K562 (cell line): ENCODE measurements around the gene CUX1. TPM values are rescaled to one million over a fixed set of nuclear protein-coding genes. Genes with fewer than 3 reads are reported as not detected.
"Not testable (repeated sequence)": the region's sequence is repeated elsewhere in the genome, so short reads cannot be mapped to it uniquely, and the experiment has no call there.

ENCODE experiments used
- ATAC-seq: fragments of 200-7000 bp; cut with Tn5 transposase; 3 replicates; pipeline ENCODE4 v1.9.1; 2020; ENCODE audit warnings: moderate library complexity
- BruUV-seq: library from RNA; stranded (reverse); fragments of 400-500 nt; replicated peaks from 2 replicates; lab custom pipeline; 2021; lab: Mats Ljungman, UMichigan
- CTCF ChIA-PET: fragments of 300-600 bp; formaldehyde crosslinking; extraction: SDS; loops from one replicate; lab custom pipeline; 2021; ENCODE audit warnings: low intra/inter-chr PET ratio; lab: Yijun Ruan, JAX
- POLR2A ChIA-PET: fragments of 300-600, 350-650 bp; sonication (Branson Sonifier 250); formaldehyde crosslinking; extraction: SDS; loops from one replicate; lab custom pipeline; 2021; ENCODE audit warnings: antibody characterized with exemption, inconsistent platforms; lab: Yijun Ruan, JAX
- DNase-seq, 4 experiments: peaks; one replicate each; pipeline versions ENCODE4 v3.0.0 to v3.0.0-alpha.2; 2011 to 2018; ENCODE audit warnings: low spot score in 3 of 4, mixed read lengths in 3 of 4; ENCODE audit errors: extremely low read depth in 1 of 4
- FAIRE-seq: peaks from 2 replicates; lab custom pipeline; 2011; peaks lifted over from hg19 to GRCh38; lab: Jason Lieb, UNC
- H2AFZ ChIP-seq: 2 replicates; pipeline ENCODE4 v1.6.0; 2011; ENCODE audit warnings: low read depth, low read length, control low read depth, inconsistent platforms
- H3K27ac ChIP-seq: fragments of 200-600 bp; 3 replicates; pipeline ENCODE4 v1.8.0; 2011; ENCODE audit warnings: low read depth, mild to moderate bottlenecking, control low read depth, inconsistent platforms, low read length, moderate library complexity, mixed read lengths; ENCODE audit errors: extremely low read depth
- H3K27me3 ChIP-seq, 2 experiments: fragments of 300-600 bp in 1 of 2; 2 replicates in 1 of 2; 3 replicates in 1 of 2; pipeline versions ENCODE4 v1.6.0 to v1.8.0; 2011; ENCODE audit warnings: inconsistent platforms in 2 of 2, low read length in 2 of 2, mild to moderate bottlenecking in 1 of 2, mixed read lengths in 1 of 2, moderate library complexity in 1 of 2; ENCODE audit not compliant: control insufficient read depth in 2 of 2, insufficient read depth in 2 of 2
- H3K36me3 ChIP-seq: fragments of 300-600 bp; 3 replicates; pipeline ENCODE4 v1.8.0; 2011; ENCODE audit warnings: mild to moderate bottlenecking, low read length, inconsistent platforms; ENCODE audit not compliant: control insufficient read depth, insufficient read depth
- H3K4me1 ChIP-seq, 2 experiments: fragments of 200-600 bp in 1 of 2; replicated peaks in 1 of 2; 2 replicates in 1 of 2; 3 replicates in 1 of 2; pipeline versions ENCODE4 v1.5.1 to v1.8.0; 2011; ENCODE audit warnings: inconsistent platforms in 2 of 2, low read length in 2 of 2, mild to moderate bottlenecking in 1 of 2, mixed read lengths in 1 of 2, moderate library complexity in 1 of 2; ENCODE audit not compliant: control insufficient read depth in 2 of 2, insufficient read depth in 2 of 2
- H3K4me2 ChIP-seq: 2 replicates; pipeline ENCODE4 v1.6.1; 2011; ENCODE audit warnings: low read length, control low read depth, inconsistent platforms, mixed read lengths; ENCODE audit not compliant: insufficient read depth
- H3K4me3 ChIP-seq: fragments of 200-600 bp; sonication (generic), shearing (Covaris generic); 2 replicates; pipeline ENCODE4 v1.5.1; 2016; ENCODE audit warnings: control low read depth, inconsistent platforms
- H3K79me2 ChIP-seq: fragments of 200-600 bp; 3 replicates; pipeline ENCODE4 v1.8.0; 2011; ENCODE audit warnings: low read length, inconsistent platforms; ENCODE audit not compliant: control insufficient read depth, insufficient read depth
- H3K9ac ChIP-seq, 2 experiments: 2 replicates each; pipeline versions ENCODE4 v1.6.0 to v1.6.1; 2011; ENCODE audit warnings: low read depth in 2 of 2, low read length in 2 of 2, control low read depth in 1 of 2, inconsistent platforms in 1 of 2, mild to moderate bottlenecking in 1 of 2, mixed read lengths in 1 of 2; ENCODE audit not compliant: insufficient read depth in 1 of 2
- H3K9me1 ChIP-seq: one replicate; pipeline ENCODE4 v1.6.0; 2011; ENCODE audit warnings: inconsistent platforms, mild to moderate bottlenecking, low read length, moderate library complexity; ENCODE audit not compliant: control insufficient read depth, insufficient read depth
- H3K9me3 ChIP-seq: replicated peaks from 2 replicates; pipeline ENCODE4 v1.5.1; 2011; ENCODE audit warnings: low read depth, low read length, inconsistent platforms; ENCODE audit not compliant: control insufficient read depth, insufficient read depth
- H4K20me1 ChIP-seq: replicated peaks from 2 replicates; pipeline ENCODE4 v1.6.1; 2011; ENCODE audit warnings: low read length, inconsistent platforms, mixed read lengths; ENCODE audit not compliant: control insufficient read depth, insufficient read depth
- ARID1B ChIP-seq: fragments of 450-650 bp; IDR thresholded peaks from 2 replicates; pipeline ENCODE4 v1.6.1; 2016; ENCODE audit warnings: antibody characterized with exemption, mild to moderate bottlenecking, inconsistent platforms
- DPF2 ChIP-seq: fragments of 450-650 bp; IDR thresholded peaks from 2 replicates; pipeline ENCODE4 v1.6.1; 2016
- FOXA3 ChIP-seq, 2 experiments: fragments of 450-650 bp in 1 of 2; sonication (generic) in 1 of 2; formaldehyde crosslinking; IDR thresholded peaks in 1 of 2; conservative IDR thresholded peaks in 1 of 2; 2 replicates each; pipeline versions ENCODE4 v1.4.0 to v1.8.0; 2020 to 2022; ENCODE audit warnings: mild to moderate bottlenecking in 2 of 2, missing genetic modification reagents in 1 of 2
- HDAC2 ChIP-seq: fragments of 450-650 bp; IDR thresholded peaks from 2 replicates; pipeline ENCODE4 v1.6.1; 2016; ENCODE audit warnings: mild to moderate bottlenecking
- JUND ChIP-seq, 2 experiments: IDR thresholded peaks; 2 replicates in 1 of 2; 3 replicates in 1 of 2; pipeline ENCODE4 v1.6.1; 2011; ENCODE audit warnings: borderline replicate concordance in 2 of 2, low read depth in 2 of 2, low read length in 2 of 2, improper control_type of control experiment in 1 of 2, missing biosample characterization in 1 of 2, missing genetic modification characterization in 1 of 2, missing genetic modification reagents in 1 of 2
- KDM1A ChIP-seq, 2 experiments: fragments of 450-650 bp; IDR thresholded peaks; 2 replicates each; pipeline ENCODE4 v1.6.1; 2016; ENCODE audit warnings: mild to moderate bottlenecking in 2 of 2
- MAFG ChIP-seq: fragments of 450-650 bp; conservative IDR thresholded peaks from 2 replicates; pipeline ENCODE4 v1.6.1; 2016; ENCODE audit warnings: missing genetic modification characterization, missing compliant biosample characterization
- MYC ChIP-seq, 2 experiments: fragments of 250-450 bp in 1 of 2; sonication (Bioruptor Pico) in 1 of 2; IDR thresholded peaks; 2 replicates each; pipeline versions ENCODE4 v1.5.1 to v1.6.1; 2012 to 2021; ENCODE audit warnings: low read depth in 2 of 2, borderline replicate concordance in 1 of 2, improper control_type of control experiment in 1 of 2, low read length in 1 of 2, mild to moderate bottlenecking in 1 of 2, moderate library complexity in 1 of 2
- NCOR1 ChIP-seq: fragments of 450-650 bp; IDR thresholded peaks from 2 replicates; pipeline ENCODE4 v1.6.1; 2016; ENCODE audit warnings: mild to moderate bottlenecking, moderate library complexity
- SMARCA4 ChIP-seq: fragments of 450-650 bp; IDR thresholded peaks from 2 replicates; pipeline ENCODE4 v1.6.1; 2016
- SPI1 ChIP-seq: IDR thresholded peaks from 2 replicates; pipeline ENCODE4 v1.6.1; 2011; ENCODE audit warnings: low read depth, low read length, control low read depth, borderline replicate concordance
- TAL1 ChIP-seq: fragments of 450-650 bp; IDR thresholded peaks from 2 replicates; pipeline ENCODE4 v1.6.1; 2016; ENCODE audit warnings: mild to moderate bottlenecking
- TCF3 ChIP-seq: sonication (generic); formaldehyde crosslinking; IDR thresholded peaks from 2 replicates; pipeline ENCODE4 v1.4.0; 2020; ENCODE audit warnings: mild to moderate bottlenecking, missing genetic modification reagents
- TEAD4 ChIP-seq, 2 experiments: sonication (generic) in 1 of 2; formaldehyde crosslinking in 1 of 2; IDR thresholded peaks; 2 replicates each; pipeline versions ENCODE4 v1.6.1 to v1.8.0; 2012 to 2022; ENCODE audit warnings: borderline replicate concordance in 1 of 2, inconsistent platforms in 1 of 2, low read length in 1 of 2, mild to moderate bottlenecking in 1 of 2, missing genetic modification reagents in 1 of 2
- ZNF121 ChIP-seq: sonication (generic); formaldehyde crosslinking; conservative IDR thresholded peaks from 2 replicates; pipeline ENCODE4 v1.8.0; 2022; ENCODE audit warnings: missing genetic modification reagents
- ZNF766 ChIP-seq: fragments of 200-800 bp; sonication (Bioruptor generic); conservative IDR thresholded peaks from 2 replicates; pipeline ENCODE4 v1.6.1; 2016; ENCODE audit warnings: missing genetic modification characterization, missing compliant biosample characterization
- WGBS: fragments of 100-300 bp; shearing (Covaris generic); methylation state at CpG from one replicate; pipeline ENCODE4 v1.1.6; 2016; ENCODE audit warnings: low coverage, mixed read lengths; ENCODE audit not compliant: insufficient coverage; ENCODE audit errors: missing lambda C conversion rate; 5-methylcytosine and 5-hydroxymethylcytosine counted together
- in situ Hi-C: fragments of 300-500 bp; cut with MboI; formaldehyde crosslinking; loops from 4 replicates; pipeline ENCODE4 v1.15.0; 2018; ENCODE audit warnings: inconsistent platforms, mixed read lengths
- intact Hi-C: fragments of 100-400 bp; cut with micrococcal nuclease; formaldehyde crosslinking; loops from 2 replicates; pipeline ENCODE4 v1.14.2; 2022
- polyA plus RNA-seq, 8 experiments: library from polyadenylated mRNA; depleted of rRNA in 4 of 8; stranded (reverse) in 5 of 8; unstranded in 3 of 8; fragments of >200 nt; fragmentation: Nextera tagmentation in 2 of 8; fragmentation: Illumina TruSeq in 1 of 8; extraction: Ambion mirVana in 2 of 8; extraction: Trizol in 1 of 8; gene quantifications; 2 replicates each; pipeline versions ENCODE4 v1.2.1 to v1.2.3, GENCODE V29; 2011 to 2014; ENCODE audit warnings: inconsistent platforms in 1 of 8, missing spikeins in 1 of 8
- total RNA-seq, 7 experiments: library from RNA; depleted of rRNA in 6 of 7; stranded (reverse); fragments of >200 nt in 6 of 7; fragmentation: Illumina TruSeq in 2 of 7; extraction: Trizol in 2 of 7; gene quantifications; 2 replicates each; pipeline versions ENCODE4 v1.2.1 to v1.2.3, GENCODE V29; 2011 to 2021; ENCODE audit warnings: low replicate concordance in 1 of 7
- TF ChIP-seq, protein P1 (sequence below), 2 experiments: fragments of 450-650 bp; conservative IDR thresholded peaks; 2 replicates each; pipeline ENCODE4 v1.6.1; 2017; ENCODE audit warnings: mild to moderate bottlenecking in 2 of 2, moderate library complexity in 2 of 2

Gene CUX1
- total and polyA plus RNA-seq, 9 of the 15 experiments (the other 6 are each of a cell fraction or from before 2014, with no cell fraction given) = 3.6 to 55.3 (median 25.2) TPM

DNA sequence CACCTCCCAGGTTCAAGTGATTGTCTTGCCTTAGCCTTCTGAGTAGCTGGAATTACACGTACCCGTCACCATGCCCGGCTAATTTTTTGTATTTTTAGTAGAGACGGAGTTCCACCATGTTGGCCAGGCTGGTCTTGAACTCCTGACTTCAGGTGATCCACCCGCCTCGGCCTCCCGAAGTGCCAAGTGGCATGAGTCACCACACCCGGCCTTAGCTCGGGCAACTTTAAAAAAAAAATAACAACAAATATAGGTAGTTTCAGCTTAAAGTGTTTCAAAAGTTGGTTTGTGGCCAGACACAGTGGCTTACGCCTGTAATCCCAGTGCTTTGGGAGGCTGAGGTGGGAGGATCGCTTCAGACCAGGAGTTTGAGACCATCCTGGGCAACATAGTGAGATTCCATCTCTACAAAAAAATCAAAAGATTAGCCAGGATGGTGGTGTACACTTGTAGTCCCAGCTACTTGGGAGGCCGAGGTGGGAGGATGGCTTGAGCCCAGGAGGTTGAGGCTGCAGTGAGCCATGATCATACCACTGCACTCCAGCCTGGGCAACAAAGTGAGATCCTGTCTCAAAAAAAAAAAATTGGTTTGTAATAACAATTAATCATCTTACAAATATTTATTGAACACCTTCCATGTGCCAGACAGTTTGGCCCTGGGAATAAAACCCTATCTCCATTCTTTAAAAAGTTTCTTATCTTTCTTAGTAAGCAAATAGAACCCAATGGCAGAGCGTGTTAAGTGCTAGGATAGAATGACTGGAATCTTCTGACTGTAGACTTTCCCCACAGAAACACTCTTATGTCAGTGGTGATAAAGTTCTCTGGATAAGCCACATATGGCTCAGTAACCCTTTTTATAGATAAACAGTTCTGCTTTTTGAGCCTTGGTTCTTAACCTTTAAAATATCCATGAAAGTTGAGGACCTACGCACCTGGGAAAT is 104.4 kb downstream of the CUX1 start:
- H3K36me3 ChIP-seq = peaks cover 37% of the 10 kb centered on the region; the same call in 2 of the 3 replicates
- POLR2A ChIA-PET; H2AFZ ChIP-seq; H3K4me3 ChIP-seq; in situ Hi-C loops; H3K9me1 ChIP-seq; H3K27me3 ChIP-seq; intact Hi-C loops; BruUV-seq; CTCF ChIA-PET; H3K9ac ChIP-seq; H3K9me3 ChIP-seq; TF ChIP-seq TEAD4 (CRISPR knock-in tag; IDR thresholded peaks at IDR 0.05; ENCODE audit: borderline replicate concordance); MYC (CRISPR knock-in tag; IDR thresholded peaks at IDR 0.05; ENCODE audit: borderline replicate concordance, low read depth); JUND (IDR thresholded peaks at IDR 0.05; ENCODE audit: borderline replicate concordance, low read depth, low read length): not testable (repeated sequence)
- FAIRE-seq (peak; percentile 59), ATAC-seq (peak; percentile 66), DNase-seq (peak in 1 of 4 experiments; percentile 40)
- peaks cover 15 to 31% of the 10 kb centered on the region in 2 experiments for H3K4me1 ChIP-seq
- H3K79me2 ChIP-seq = peaks cover 66% of the 10 kb centered on the region
- peak overlapping the region; percentile 4; the same call in 1 of the 2 replicates for H3K4me2 ChIP-seq
- peaks cover 22% of the 10 kb centered on the region for H4K20me1 ChIP-seq
- peak overlapping the region; percentile 9; the same call in 1 of the 3 replicates for H3K27ac ChIP-seq
- 84% methylated on average over 14 of the region's 14 CpGs for WGBS
- TF ChIP-seq MAFG (tag) (0 out of 2 replicates have a peak, but pooled peaks have one; percentile 13), SPI1 (peak; percentile 53; the same call in 1 of the 2 replicates), HDAC2 (0 out of 2 replicates have a peak, but pooled peaks have one; percentile 22), TEAD4 (IDR thresholded peaks at IDR 0.05; ENCODE audit: low read length) (peak; percentile 69), TCF3 (peak; percentile 62), DPF2 (peak; percentile 48; the same call in 1 of the 2 replicates), ZNF121 (CRISPR knock-in tag) (peak; percentile 88), MYC (IDR thresholded peaks at IDR 0.05; ENCODE audit: low read depth, low read length) (peak; percentile 41; the same call in 1 of the 2 replicates), JUND (tag; IDR thresholded peaks at IDR 0.05; ENCODE audit: borderline replicate concordance, low read depth, low read length) (peak; percentile 37; the same call in 1 of the 3 replicates), TAL1 (peak; percentile 52), SMARCA4 (peak; percentile 54; the same call in 1 of the 2 replicates), ARID1B (peak; percentile 71), FOXA3 (CRISPR knock-in tag; conservative IDR thresholded peaks at IDR 0.05 in 1 of 2, IDR thresholded peaks at IDR 0.05 in 1 of 2) (peak in 1 of 2 experiments; percentile 27; a peak in 1 of 4 replicates), NCOR1 (peak; percentile 48; the same call in 1 of the 2 replicates), ZNF766 (CRISPR knock-in tag) (peak; percentile 61; the same call in 1 of the 2 replicates), KDM1A (IDR thresholded peaks at IDR 0.05) (peak in 1 of 2 experiments; percentile 26; a peak in 1 of 4 replicates)
- TF ChIP-seq, protein P1, sequence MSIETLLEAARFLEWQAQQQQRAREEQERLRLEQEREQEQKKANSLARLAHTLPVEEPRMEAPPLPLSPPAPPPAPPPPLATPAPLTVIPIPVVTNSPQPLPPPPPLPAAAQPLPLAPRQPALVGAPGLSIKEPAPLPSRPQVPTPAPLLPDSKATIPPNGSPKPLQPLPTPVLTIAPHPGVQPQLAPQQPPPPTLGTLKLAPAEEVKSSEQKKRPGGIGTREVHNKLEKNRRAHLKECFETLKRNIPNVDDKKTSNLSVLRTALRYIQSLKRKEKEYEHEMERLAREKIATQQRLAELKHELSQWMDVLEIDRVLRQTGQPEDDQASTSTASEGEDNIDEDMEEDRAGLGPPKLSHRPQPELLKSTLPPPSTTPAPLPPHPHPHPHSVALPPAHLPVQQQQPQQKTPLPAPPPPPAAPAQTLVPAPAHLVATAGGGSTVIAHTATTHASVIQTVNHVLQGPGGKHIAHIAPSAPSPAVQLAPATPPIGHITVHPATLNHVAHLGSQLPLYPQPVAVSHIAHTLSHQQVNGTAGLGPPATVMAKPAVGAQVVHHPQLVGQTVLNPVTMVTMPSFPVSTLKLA (conservative IDR thresholded peaks at IDR 0.05) = 0 out of 4 replicates have a peak, but pooled peaks of 1 of the 2 experiments have one; percentile 38
